HEK293 (cell line): ENCODE data around the gene RGS19.
A peak's percentile ranks its signal among the peaks of the same experiment; 100 is the strongest.

Experiments
- CTCF ChIA-PET: fragments of 350-600 bp; formaldehyde crosslinking; extraction: SDS; loops from one replicate; lab custom pipeline; 2021; ENCODE audit warnings: antibody characterized with exemption; lab: Yijun Ruan, JAX
- POLR2A ChIA-PET: fragments of 300-600 bp; formaldehyde crosslinking; extraction: SDS; loops from one replicate; lab custom pipeline; 2020; ENCODE audit warnings: antibody characterized with exemption, inconsistent platforms; lab: Yijun Ruan, JAX
- H3K27ac ChIP-seq: fragments of 200-500 bp; sonication (Bioruptor generic); 2 replicates; pipeline ENCODE4 v1.5.1; 2014; ENCODE audit warnings: low read depth, low read length, control low read depth, inconsistent platforms; ENCODE audit errors: extremely low read depth
- H3K36me3 ChIP-seq, 2 experiments: fragments of 200-500 bp in 1 of 2; sonication (Bioruptor generic) in 1 of 2; 1 replicate in 1 of 2; 2 replicates in 1 of 2; pipeline ENCODE4 v1.5.1; 2014 to 2017; ENCODE audit warnings: inconsistent platforms in 2 of 2, low read length in 2 of 2; ENCODE audit not compliant: control insufficient read depth in 2 of 2, insufficient read depth in 1 of 2
- H3K4me1 ChIP-seq: fragments of 200-500 bp; sonication (Bioruptor generic); 2 replicates; pipeline ENCODE4 v1.5.1; 2014; ENCODE audit warnings: mild to moderate bottlenecking, low read length, inconsistent platforms; ENCODE audit not compliant: control insufficient read depth, insufficient read depth
- H3K4me3 ChIP-seq: 2 replicates; pipeline ENCODE4 v1.5.1; 2011; ENCODE audit warnings: low read depth, mild to moderate bottlenecking, control low read depth, low read length, moderate library complexity
- H3K9me3 ChIP-seq: fragments of 200-500 bp; sonication (Bioruptor generic); 2 replicates; pipeline ENCODE4 v1.5.1; 2014; ENCODE audit warnings: low read depth, low read length, inconsistent platforms; ENCODE audit not compliant: control insufficient read depth, insufficient read depth
- BCL11A ChIP-seq: fragments of 450-650 bp; formaldehyde crosslinking; IDR thresholded peaks from 2 replicates; pipeline ENCODE4 v1.5.1; 2016; ENCODE audit warnings: low read depth, missing biosample characterization, missing genetic modification characterization
- EGR2 ChIP-seq: fragments of 450-650 bp; formaldehyde crosslinking; IDR thresholded peaks from 2 replicates; pipeline ENCODE4 v1.5.1; 2016; ENCODE audit warnings: low read depth, missing biosample characterization, missing genetic modification characterization
- HOXD13 ChIP-seq: sonication (generic); formaldehyde crosslinking; IDR thresholded peaks from 2 replicates; pipeline ENCODE4 v1.8.0; 2022; ENCODE audit warnings: missing genetic modification reagents, borderline replicate concordance
- KLF17 ChIP-seq: fragments of 450-650 bp; formaldehyde crosslinking; IDR thresholded peaks from 2 replicates; pipeline ENCODE4 v1.5.1; 2016; ENCODE audit warnings: missing biosample characterization, missing genetic modification characterization
- SP7 ChIP-seq: fragments of 450-650 bp; formaldehyde crosslinking; IDR thresholded peaks from 2 replicates; pipeline ENCODE4 v1.5.1; 2016; ENCODE audit warnings: missing biosample characterization, missing genetic modification characterization
- ZBTB17 ChIP-seq: fragments of 450-650 bp; formaldehyde crosslinking; IDR thresholded peaks from 2 replicates; pipeline ENCODE4 v1.5.1; 2016; ENCODE audit warnings: missing biosample characterization, missing genetic modification characterization
- ZNF214 ChIP-seq: fragments of 450-650 bp; formaldehyde crosslinking; IDR thresholded peaks from 2 replicates; pipeline ENCODE4 v1.5.1; 2017; ENCODE audit warnings: missing biosample characterization, mild to moderate bottlenecking, missing genetic modification characterization, borderline replicate concordance
- ZNF223 ChIP-seq: fragments of 450-650 bp; formaldehyde crosslinking; IDR thresholded peaks from 2 replicates; pipeline ENCODE4 v1.5.1; 2016; ENCODE audit warnings: missing biosample characterization, missing genetic modification characterization
- ZNF354C ChIP-seq: fragments of 450-650 bp; formaldehyde crosslinking; IDR thresholded peaks from 2 replicates; pipeline ENCODE4 v1.5.1; 2016; ENCODE audit warnings: missing biosample characterization, missing genetic modification characterization, low read depth, borderline replicate concordance
- ZNF37A ChIP-seq: fragments of 450-650 bp; IDR thresholded peaks from 2 replicates; pipeline ENCODE4 v1.5.1; 2018; ENCODE audit warnings: missing biosample characterization, missing genetic modification characterization
- ZNF426 ChIP-seq: fragments of 450-650 bp; formaldehyde crosslinking; IDR thresholded peaks from 2 replicates; pipeline ENCODE4 v1.5.1; 2017; ENCODE audit warnings: missing biosample characterization, missing genetic modification characterization, mild to moderate bottlenecking, inconsistent platforms, moderate library complexity
- ZNF433 ChIP-seq: fragments of 450-650 bp; formaldehyde crosslinking; IDR thresholded peaks from 2 replicates; pipeline ENCODE4 v1.5.1; 2016; ENCODE audit warnings: missing biosample characterization, missing genetic modification characterization, low read depth
- ZNF48 ChIP-seq: fragments of 450-650 bp; formaldehyde crosslinking; IDR thresholded peaks from 2 replicates; pipeline ENCODE4 v1.5.1; 2016; ENCODE audit warnings: missing biosample characterization, missing genetic modification characterization
- ZNF555 ChIP-seq: fragments of 450-650 bp; formaldehyde crosslinking; conservative IDR thresholded peaks from 2 replicates; pipeline ENCODE4 v1.5.1; 2017; ENCODE audit warnings: missing biosample characterization, mild to moderate bottlenecking, missing genetic modification characterization, inconsistent platforms
- ZNF561 ChIP-seq: fragments of 450-650 bp; IDR thresholded peaks from 2 replicates; pipeline ENCODE4 v1.5.1; 2018; ENCODE audit warnings: missing biosample characterization, missing genetic modification characterization, borderline replicate concordance
- ZNF600 ChIP-seq: fragments of 450-650 bp; formaldehyde crosslinking; IDR thresholded peaks from 2 replicates; pipeline ENCODE4 v1.5.1; 2016; ENCODE audit warnings: missing biosample characterization, missing genetic modification characterization
- ZNF610 ChIP-seq: fragments of 450-650 bp; formaldehyde crosslinking; IDR thresholded peaks from 2 replicates; pipeline ENCODE4 v1.5.1; 2016; ENCODE audit warnings: missing biosample characterization, missing genetic modification characterization, borderline replicate concordance
- TF ChIP-seq, protein P1 (sequence below): fragments of 450-650 bp; formaldehyde crosslinking; IDR thresholded peaks from 2 replicates; pipeline ENCODE4 v1.5.1; 2017; ENCODE audit warnings: missing biosample characterization, missing genetic modification characterization

RGS19 gene

GRCh38 chr20:64116016-64116415 lies 36.7 kb upstream of the RGS19 start (continued):
- no peak for TF ChIP-seq ZNF37A (tag by site-specific recombination)

- no peak overlapping the region for H3K4me3 ChIP-seq
- no peak for TF ChIP-seq ZNF354C (tag by site-specific recombination)
- no peak for TF ChIP-seq HOXD13 (CRISPR knock-in tag)
- peak; percentile 95 for TF ChIP-seq ZNF600 (tag by site-specific recombination)
- TF ChIP-seq, all 188 proteins: peak for 1
- ChIA-PET CTCF (interaction anchor here (0.9 to 1.3 kb wide), 2 partner anchors 14 to 16 kb away, joined by 3 read pairs; no protein-coding TSS in a partner anchor), POLR2A (interaction anchor here (0.6 kb wide), 1 partner anchor 321 kb away, joined by 3 read pairs; no protein-coding TSS in a partner anchor)
- H3K9me3 ChIP-seq: no peaks in the 10 kb centered on the region
- no peaks in the 10 kb centered on the region for H3K4me1 ChIP-seq
- no peaks in the 10 kb centered on the region for H3K36me3 ChIP-seq
- H3K27ac ChIP-seq: no peak overlapping the region
Measured at GRCh38 chr20:64115171-64115911, 36.0 kb upstream of the RGS19 start.

DNA sequence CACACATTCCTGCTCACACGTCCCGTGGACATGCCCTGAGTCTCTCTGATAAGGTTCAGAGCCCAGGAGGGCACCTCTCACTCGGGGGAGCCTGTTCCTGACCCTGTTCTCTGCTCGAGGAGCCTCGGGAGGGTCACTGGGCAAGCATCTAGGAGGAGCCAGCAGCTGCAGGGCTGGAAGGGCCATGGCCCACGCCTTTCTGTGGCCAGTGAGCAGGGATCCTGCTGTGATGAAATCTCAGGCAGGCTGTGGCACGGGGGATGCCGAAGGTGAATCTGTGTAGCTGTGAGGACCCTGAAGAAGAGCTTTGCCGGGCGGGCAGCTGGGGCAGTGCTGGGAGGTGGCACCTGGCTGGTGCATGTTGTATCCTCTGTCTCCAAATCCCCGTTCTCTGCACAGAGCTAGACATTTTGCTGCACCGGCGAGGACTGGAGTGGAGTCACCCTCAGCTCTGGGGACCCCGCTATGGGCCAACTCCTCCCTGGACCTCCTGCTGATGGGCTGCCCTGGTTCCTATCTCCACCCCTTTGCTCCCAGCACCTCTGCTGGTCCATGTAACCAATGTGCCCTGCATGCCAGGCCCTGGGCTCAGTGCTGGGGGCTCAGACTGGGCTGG lies 35.1 kb upstream of the RGS19 start:
- ChIA-PET POLR2A (interaction anchor here (0.6 kb wide), 1 partner anchor 53 kb away, joined by 3 read pairs; no protein-coding TSS in a partner anchor), CTCF (interaction anchor here (0.9 kb wide), 1 partner anchor 13 kb away, joined by 3 read pairs; no protein-coding TSS in a partner anchor)
- H3K9me3 ChIP-seq: no peaks in the 10 kb centered on the region
- H3K4me3 ChIP-seq: no peak overlapping the region
- no peaks in the 10 kb centered on the region for H3K36me3 ChIP-seq
- H3K27ac ChIP-seq: no peak overlapping the region
- H3K4me1 ChIP-seq: no peaks in the 10 kb centered on the region
- no peak for TF ChIP-seq ZBTB17 (tag by site-specific recombination)
- no peak for TF ChIP-seq EGR2 (tag by site-specific recombination)
- TF ChIP-seq, protein P1, sequence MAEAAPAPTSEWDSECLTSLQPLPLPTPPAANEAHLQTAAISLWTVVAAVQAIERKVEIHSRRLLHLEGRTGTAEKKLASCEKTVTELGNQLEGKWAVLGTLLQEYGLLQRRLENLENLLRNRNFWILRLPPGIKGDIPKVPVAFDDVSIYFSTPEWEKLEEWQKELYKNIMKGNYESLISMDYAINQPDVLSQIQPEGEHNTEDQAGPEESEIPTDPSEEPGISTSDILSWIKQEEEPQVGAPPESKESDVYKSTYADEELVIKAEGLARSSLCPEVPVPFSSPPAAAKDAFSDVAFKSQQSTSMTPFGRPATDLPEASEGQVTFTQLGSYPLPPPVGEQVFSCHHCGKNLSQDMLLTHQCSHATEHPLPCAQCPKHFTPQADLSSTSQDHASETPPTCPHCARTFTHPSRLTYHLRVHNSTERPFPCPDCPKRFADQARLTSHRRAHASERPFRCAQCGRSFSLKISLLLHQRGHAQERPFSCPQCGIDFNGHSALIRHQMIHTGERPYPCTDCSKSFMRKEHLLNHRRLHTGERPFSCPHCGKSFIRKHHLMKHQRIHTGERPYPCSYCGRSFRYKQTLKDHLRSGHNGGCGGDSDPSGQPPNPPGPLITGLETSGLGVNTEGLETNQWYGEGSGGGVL (tag by site-specific recombination): no peak
- TF ChIP-seq SP7: no peak
- no peak for TF ChIP-seq ZNF610 (tag by site-specific recombination)
- no peak for TF ChIP-seq ZNF555
- TF ChIP-seq ZNF433 (tag by site-specific recombination): no peak
- TF ChIP-seq ZNF561 (tag by site-specific recombination): no peak
- TF ChIP-seq ZNF48 (tag by site-specific recombination): no peak
- TF ChIP-seq ZNF214 (tag by site-specific recombination): no peak
- TF ChIP-seq KLF17 (tag by site-specific recombination): no peak
- TF ChIP-seq ZNF223 (tag by site-specific recombination): no peak
- no peak for TF ChIP-seq ZNF426 (tag by site-specific recombination)
- no peak for TF ChIP-seq BCL11A (tag by site-specific recombination)
